Measurements from ENCODE around the gene FARP1. TPM values are rescaled to one million over a fixed set of nuclear protein-coding genes. Genes with fewer than 3 reads are reported as not detected.
A peak's percentile ranks its signal among the peaks of the same experiment; 100 is the strongest.

The FARP1 gene
- total and polyA plus RNA-seq, 2 of the 13 experiments (the other 11 are each of a cell fraction or from before 2014, with no cell fraction given) = 70.6 to 126 TPM

GRCh38 chr13:98308086-98308911 lies 165.4 kb downstream of the FARP1 start (continued):
- TF ChIP-seq TFE3 (CRISPR knock-in tag; IDR thresholded peaks at IDR 0.05) (peak; percentile 71; the same call in 1 of the 2 replicates), RNF219 (CRISPR knock-in tag; IDR thresholded peaks at IDR 0.05) (no peak), ELK4 (CRISPR knock-in tag; IDR thresholded peaks at IDR 0.05; ENCODE audit: borderline replicate concordance) (no peak), ZFP1 (CRISPR knock-in tag; IDR thresholded peaks at IDR 0.05) (no peak), REST (IDR thresholded peaks at IDR 0.05; ENCODE audit: borderline replicate concordance in 1 of 2, low read depth in 1 of 2, low read length in 2 of 2) (no peak), MTA3 (CRISPR knock-in tag; IDR thresholded peaks at IDR 0.05) (no peak)

All from HepG2 (cell line).